GM12801 (cell line): ENCODE data around the gene GSE1.

ENCODE experiments used
- TF ChIP-seq, protein P1 (sequence below): IDR thresholded peaks from one replicate; pipeline ENCODE4 v1.5.1; 2011; ENCODE audit warnings: control low read depth; ENCODE audit not compliant: insufficient read length; ENCODE audit errors: extremely low read depth

The GSE1 gene

DNA sequence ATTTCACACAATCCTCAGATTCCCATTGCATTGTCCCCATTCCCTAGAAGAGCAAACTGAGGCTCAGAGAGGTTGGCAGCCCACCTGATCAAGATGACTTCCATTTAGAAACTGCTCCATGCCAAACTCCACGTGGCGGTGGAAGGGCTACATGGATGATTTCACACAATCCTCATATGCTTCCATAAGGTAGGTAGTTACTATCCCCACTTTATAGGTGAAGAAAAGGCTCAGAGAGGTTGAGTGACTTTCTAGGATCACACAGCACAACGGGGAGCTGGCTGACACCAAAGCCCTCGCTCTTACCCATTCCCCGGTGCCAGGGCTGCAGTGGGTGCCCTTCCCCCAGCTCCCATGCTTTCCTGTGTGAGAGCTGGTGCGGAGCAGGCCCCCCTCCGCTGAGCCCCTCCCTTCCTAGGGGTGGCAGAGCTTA is 85.4 kb downstream of the GSE1 start:
- TF ChIP-seq, protein P1, sequence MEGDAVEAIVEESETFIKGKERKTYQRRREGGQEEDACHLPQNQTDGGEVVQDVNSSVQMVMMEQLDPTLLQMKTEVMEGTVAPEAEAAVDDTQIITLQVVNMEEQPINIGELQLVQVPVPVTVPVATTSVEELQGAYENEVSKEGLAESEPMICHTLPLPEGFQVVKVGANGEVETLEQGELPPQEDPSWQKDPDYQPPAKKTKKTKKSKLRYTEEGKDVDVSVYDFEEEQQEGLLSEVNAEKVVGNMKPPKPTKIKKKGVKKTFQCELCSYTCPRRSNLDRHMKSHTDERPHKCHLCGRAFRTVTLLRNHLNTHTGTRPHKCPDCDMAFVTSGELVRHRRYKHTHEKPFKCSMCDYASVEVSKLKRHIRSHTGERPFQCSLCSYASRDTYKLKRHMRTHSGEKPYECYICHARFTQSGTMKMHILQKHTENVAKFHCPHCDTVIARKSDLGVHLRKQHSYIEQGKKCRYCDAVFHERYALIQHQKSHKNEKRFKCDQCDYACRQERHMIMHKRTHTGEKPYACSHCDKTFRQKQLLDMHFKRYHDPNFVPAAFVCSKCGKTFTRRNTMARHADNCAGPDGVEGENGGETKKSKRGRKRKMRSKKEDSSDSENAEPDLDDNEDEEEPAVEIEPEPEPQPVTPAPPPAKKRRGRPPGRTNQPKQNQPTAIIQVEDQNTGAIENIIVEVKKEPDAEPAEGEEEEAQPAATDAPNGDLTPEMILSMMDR, result no peak

DNA sequence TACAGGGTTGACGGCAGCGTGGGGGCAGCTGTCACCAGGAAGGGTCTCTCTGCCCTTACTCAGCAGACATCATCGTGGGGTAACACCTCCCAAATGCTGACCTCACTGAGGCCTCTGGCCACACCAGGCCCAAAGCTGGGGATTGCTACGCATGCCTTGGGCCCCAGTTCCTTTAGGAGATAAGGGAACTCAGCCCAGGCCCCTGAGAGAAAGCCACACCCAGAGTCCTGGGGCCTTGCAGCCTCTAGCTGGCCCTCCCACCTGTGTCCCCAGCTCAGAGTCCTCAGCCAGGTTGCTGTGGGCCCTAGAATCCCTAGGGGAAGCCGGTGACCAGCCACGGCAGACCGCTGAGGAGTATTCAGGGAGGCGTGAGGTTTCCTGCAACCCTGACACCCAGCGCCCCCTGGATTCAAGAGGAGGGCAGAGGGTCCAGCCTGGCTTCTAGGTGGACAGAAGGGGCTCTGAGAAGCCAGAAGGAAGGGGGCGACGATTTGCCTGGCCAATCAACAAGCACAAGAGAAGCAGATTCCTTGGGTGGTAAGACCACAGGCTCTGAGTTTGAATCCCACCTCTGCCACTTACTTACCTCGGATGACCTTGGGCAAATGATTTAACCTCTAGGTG is 85.9 kb downstream of the GSE1 start:
- TF ChIP-seq, protein P1, result no peak

DNA sequence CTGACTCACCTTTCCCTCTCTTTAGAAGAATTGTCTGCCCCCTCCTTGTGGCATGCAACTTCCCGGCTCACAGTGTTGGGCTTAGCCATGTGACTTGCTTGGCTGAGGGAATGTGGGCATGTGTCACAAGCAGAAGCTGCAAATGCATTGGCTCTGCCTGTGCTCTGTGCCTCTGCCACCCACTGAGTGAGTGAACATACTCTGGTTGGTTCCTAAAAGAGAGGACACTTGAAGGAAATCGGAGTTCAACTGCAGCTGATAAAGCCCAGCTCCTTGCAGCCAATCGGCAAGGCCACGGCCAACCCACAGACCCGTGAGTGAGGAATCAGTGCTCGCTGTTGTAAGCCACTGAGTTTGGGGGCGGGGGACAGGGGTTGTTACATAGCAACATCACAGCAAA is 86.5 kb downstream of the GSE1 start:
- TF ChIP-seq, protein P1, result no peak

DNA sequence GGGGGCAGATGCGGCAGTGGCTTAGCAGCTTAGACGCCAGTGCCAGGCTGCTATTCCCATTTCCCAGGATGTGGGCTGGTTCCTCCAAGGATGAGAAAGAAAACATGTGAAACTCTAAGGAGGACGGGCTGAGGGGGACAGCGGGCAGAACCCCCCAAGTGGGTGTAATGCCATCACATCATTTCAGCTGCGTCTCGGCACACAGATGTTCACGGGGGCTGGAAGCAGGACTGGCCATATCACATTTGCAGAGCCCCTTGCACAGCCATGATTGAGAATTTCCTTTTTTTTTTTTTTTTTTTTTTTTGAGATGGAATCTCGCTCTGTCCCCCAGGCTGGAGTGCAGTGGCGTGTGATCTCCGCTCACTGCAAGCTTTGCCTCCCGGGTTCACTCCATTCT is 90.9 kb downstream of the GSE1 start:
- TF ChIP-seq, protein P1, result no peak

DNA sequence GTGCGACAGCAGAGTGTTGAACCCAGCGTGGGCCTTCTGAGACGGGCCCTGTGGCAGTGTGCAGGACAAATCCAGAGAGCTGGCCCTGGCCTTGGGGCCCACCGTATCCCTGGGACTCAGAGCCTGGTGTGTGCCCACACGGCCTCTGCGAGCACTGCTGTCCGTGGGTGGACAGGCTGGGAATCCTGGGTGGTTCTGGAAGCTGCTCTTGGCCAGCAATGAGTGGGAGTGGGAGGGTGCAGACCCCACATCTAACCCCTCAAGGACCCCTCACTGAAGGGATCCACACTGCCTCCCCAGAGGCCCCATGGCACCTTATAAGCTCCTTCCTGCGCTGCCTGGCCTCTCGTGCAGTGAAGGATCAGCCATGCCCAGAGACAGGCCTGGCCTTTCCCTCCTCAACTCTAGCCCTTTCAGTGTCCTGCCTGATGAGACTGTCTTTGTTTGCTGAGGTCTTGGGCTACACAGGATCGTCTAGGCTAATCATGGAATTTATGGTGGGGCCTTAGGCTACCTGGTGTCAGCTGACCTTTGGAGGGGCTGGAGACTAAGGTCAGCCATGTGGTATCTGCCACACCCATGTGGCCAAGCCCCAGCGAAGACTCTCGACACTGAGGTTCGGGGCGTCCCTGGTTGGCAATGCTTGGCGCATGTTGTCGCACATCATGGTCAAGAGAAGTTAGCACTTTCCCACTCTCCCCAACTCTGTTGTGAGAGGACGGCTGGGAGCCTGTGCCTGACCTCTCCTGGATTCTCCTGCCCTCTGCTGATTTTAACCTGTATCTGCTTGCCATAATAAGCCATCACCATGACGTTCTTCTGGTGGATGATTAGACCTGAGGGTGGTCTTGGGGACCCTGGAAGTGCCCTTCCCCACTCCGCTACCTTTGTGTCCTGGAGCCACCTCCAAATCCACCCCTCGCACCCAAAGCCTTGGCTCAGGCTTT is 92.1 kb downstream of the GSE1 start:
- TF ChIP-seq, protein P1, result no peak

DNA sequence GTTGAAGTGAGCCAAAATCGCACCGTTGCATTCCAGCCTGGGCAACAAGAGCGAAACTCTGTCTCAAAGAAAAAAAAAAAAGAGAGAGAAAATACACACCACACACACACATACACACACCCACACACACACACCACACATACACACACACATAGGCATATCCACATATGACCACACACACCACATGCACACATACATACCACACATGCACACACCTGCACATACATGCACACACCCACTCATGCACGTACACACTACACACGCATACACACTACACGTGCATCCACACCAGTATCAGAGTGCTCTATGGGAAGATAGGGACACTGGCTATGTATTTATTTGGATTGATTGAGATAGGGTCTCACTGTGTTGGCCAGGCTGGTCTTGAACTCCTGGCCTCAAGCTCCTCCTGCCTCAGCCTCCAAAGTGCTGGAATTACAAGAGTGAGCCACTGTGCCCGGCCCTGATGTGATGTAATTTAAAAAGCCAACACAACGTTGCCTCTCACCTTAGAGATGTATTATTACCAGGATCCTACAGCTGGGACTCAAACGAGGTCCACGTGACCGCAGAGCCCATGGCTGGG is 93.4 kb downstream of the GSE1 start:
- TF ChIP-seq, protein P1, result no peak

DNA sequence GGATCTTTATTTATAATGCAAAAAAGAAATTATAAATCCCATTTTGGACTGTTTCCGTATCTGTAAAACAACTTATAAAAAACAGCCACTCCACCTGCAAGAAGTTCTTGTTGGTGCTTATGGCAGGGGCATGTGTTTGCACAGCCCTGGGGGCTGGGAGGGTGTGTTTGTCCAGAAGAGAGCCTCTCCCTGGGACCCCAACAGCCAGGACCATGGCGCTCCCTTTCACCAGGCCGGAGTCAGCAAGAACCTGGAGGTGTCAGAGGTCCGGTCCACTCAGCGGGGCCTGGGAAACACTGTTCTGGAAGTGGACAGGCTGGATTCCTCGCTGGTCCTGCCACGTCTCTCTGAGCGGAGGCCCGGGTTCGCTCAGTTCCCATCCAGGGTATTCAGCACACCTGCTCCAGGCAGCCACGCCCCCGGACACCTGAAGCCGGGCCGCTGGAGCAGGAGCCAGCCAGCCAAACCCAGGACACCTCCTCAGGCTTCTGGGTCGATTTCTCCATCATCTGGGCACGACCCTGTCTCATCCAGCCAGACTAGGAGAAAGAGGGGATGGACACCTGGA is 94.5 kb downstream of the GSE1 start:
- TF ChIP-seq, protein P1, result no peak
